ENCODE data around the gene UROC1. TPM values are rescaled to one million over a fixed set of nuclear protein-coding genes. Genes with fewer than 3 reads are reported as not detected.

The UROC1 gene
- total and polyA plus RNA-seq, 2 of the 4 experiments (the other 2 are of a cell fraction) = not detected

DNA sequence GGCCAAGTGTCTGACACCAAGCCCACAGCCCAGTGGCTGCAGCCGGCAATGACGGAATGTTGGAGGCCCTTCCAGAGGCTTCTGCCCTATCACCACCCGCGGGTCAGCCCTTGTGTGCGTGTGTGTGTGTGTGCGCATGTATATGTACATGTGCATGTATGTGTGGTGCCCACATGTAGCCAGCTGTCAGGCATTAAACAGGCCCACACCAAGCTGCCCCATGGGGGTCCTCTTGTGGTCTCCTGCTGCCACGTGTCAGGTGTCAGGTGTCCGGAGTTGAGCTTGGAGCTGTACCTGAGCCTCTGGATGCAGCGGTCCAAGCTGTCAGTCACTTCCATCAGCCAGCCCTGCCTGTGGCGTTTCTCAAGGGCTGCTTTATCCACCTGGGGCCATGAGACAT lies 13.9 kb downstream of the UROC1 start:
- BruUV-seq (replicated peaks) = no TSS peak
- Histone ChIP-seq H2BK5ac (ENCODE audit: low read depth, low read length, poor library complexity, severe bottlenecking) (no peak overlapping the region), H3K9me1 (ENCODE audit: insufficient read depth, low read length) (no peaks in the 10 kb centered on the region), H2BK120ac (ENCODE audit: low read depth, low read length) (no peak overlapping the region), H3K27ac (ENCODE audit: insufficient read depth, low read length) (no peak overlapping the region), H3K4me3 (ENCODE audit: insufficient read depth, low read depth, low read length) (no peak overlapping the region), H2AFZ (replicated peaks; ENCODE audit: low read length, poor library complexity) (no peak overlapping the region), H3K18ac (ENCODE audit: low read depth, low read length) (no peak overlapping the region), H3K4ac (ENCODE audit: low read depth, low read length) (no peak overlapping the region), H2BK15ac (ENCODE audit: low read depth, low read length) (no peak overlapping the region), H2AK5ac (ENCODE audit: low read depth, low read length) (no peak overlapping the region), H4K20me1 (ENCODE audit: insufficient read depth, low read length) (no peaks in the 10 kb centered on the region), H3K79me1 (ENCODE audit: low read depth in 1 of 2, low read length in 2 of 2) (no peaks in the 10 kb centered on the region), H3K36me3 (ENCODE audit: control insufficient read depth, insufficient read depth, low read length) (no peaks in the 10 kb centered on the region), H3K4me2 (ENCODE audit: low read depth, low read length) (no peak overlapping the region), H2BK20ac (ENCODE audit: low read depth, low read length) (no peak overlapping the region), H3K23ac (ENCODE audit: low read depth, low read length) (no peak overlapping the region), H3K9me3 (ENCODE audit: control insufficient read depth, insufficient read depth, low read length) (no peaks in the 10 kb centered on the region), H4K91ac (ENCODE audit: insufficient read depth, low read depth, low read length) (no peak overlapping the region), H3K9ac (ENCODE audit: low read depth, low read length) (no peak overlapping the region), H3K56ac (ENCODE audit: extremely low read depth, insufficient read depth, low read length) (no peak overlapping the region), H2AK9ac (replicated peaks; ENCODE audit: low read depth, low read length, poor library complexity) (no peak overlapping the region), H3K14ac (replicated peaks; ENCODE audit: low read depth, low read length) (no peak overlapping the region), H4K5ac (ENCODE audit: low read depth, low read length) (no peak overlapping the region), H3K27me3 (ENCODE audit: control insufficient read depth, insufficient read depth, low read length) (peaks cover 5% of the 10 kb centered on the region; the same call in 1 of the 2 replicates), H3K4me1 (ENCODE audit: control insufficient read depth, insufficient read depth, low read length) (no peaks in the 10 kb centered on the region), H4K8ac (ENCODE audit: low read depth in 2 of 2, low read length in 2 of 2) (no peak overlapping the region)
- WGBS, 2 experiments (ENCODE audit: extremely low coverage in 2 of 2, insufficient read length in 1 of 2) = 84% methylated on average over 3 of the region's 10 CpGs; no CpG with 5 or more reads in 1 of the 2 experiments
- ChIA-PET CTCF (no interaction called here), POLR2A (ENCODE audit: unreplicated experiment) (no interaction called here)
- ATAC-seq (ENCODE audit: low read depth) (no peak), DNase-seq (no peak)
- intact Hi-C loops (cut with micrococcal nuclease) = no loop called here
- no peak for TF ChIP-seq FOS (IDR thresholded peaks at IDR 0.05; ENCODE audit: low read depth, low read length)
- TF ChIP-seq MXI1 (IDR thresholded peaks at IDR 0.05; ENCODE audit: borderline replicate concordance, low read depth, low read length) = no peak
- no peak for TF ChIP-seq RAD21 (IDR thresholded peaks at IDR 0.05; ENCODE audit: low read length)
- TF ChIP-seq POLR2A (IDR thresholded peaks at IDR 0.05; ENCODE audit: low read depth, low read length) = no peak
- TF ChIP-seq BHLHE40 (IDR thresholded peaks at IDR 0.05; ENCODE audit: low read depth, low read length) = no peak
- TF ChIP-seq CHD1 (IDR thresholded peaks at IDR 0.05; ENCODE audit: low read depth, low read length) = no peak
- no peak for TF ChIP-seq RFX5 (IDR thresholded peaks at IDR 0.05; ENCODE audit: low read depth, low read length)
- TF ChIP-seq, protein P1, sequence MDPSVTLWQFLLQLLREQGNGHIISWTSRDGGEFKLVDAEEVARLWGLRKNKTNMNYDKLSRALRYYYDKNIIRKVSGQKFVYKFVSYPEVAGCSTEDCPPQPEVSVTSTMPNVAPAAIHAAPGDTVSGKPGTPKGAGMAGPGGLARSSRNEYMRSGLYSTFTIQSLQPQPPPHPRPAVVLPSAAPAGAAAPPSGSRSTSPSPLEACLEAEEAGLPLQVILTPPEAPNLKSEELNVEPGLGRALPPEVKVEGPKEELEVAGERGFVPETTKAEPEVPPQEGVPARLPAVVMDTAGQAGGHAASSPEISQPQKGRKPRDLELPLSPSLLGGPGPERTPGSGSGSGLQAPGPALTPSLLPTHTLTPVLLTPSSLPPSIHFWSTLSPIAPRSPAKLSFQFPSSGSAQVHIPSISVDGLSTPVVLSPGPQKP (IDR thresholded peaks at IDR 0.05; ENCODE audit: borderline replicate concordance, low read depth, low read length) = no peak
- no peak for TF ChIP-seq SMC3 (IDR thresholded peaks at IDR 0.05; ENCODE audit: low read depth, low read length)
- TF ChIP-seq MAFK (IDR thresholded peaks at IDR 0.05; ENCODE audit: low read depth, low read length) = no peak
- no peak for TF ChIP-seq RCOR1 (IDR thresholded peaks at IDR 0.05; ENCODE audit: insufficient replicate concordance, low read length)
- TF ChIP-seq CEBPB (IDR thresholded peaks at IDR 0.05; ENCODE audit: low read depth, low read length) = no peak
- TF ChIP-seq, protein P2, sequence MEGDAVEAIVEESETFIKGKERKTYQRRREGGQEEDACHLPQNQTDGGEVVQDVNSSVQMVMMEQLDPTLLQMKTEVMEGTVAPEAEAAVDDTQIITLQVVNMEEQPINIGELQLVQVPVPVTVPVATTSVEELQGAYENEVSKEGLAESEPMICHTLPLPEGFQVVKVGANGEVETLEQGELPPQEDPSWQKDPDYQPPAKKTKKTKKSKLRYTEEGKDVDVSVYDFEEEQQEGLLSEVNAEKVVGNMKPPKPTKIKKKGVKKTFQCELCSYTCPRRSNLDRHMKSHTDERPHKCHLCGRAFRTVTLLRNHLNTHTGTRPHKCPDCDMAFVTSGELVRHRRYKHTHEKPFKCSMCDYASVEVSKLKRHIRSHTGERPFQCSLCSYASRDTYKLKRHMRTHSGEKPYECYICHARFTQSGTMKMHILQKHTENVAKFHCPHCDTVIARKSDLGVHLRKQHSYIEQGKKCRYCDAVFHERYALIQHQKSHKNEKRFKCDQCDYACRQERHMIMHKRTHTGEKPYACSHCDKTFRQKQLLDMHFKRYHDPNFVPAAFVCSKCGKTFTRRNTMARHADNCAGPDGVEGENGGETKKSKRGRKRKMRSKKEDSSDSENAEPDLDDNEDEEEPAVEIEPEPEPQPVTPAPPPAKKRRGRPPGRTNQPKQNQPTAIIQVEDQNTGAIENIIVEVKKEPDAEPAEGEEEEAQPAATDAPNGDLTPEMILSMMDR (conservative IDR thresholded peaks at IDR 0.05; ENCODE audit: low read depth, low read length) = no peak
- TF ChIP-seq NFE2L2 (IDR thresholded peaks at IDR 0.05; ENCODE audit: low read depth, low read length) = no peak
- TF ChIP-seq MAZ (IDR thresholded peaks at IDR 0.05; ENCODE audit: borderline replicate concordance, low read depth, low read length) = no peak
- TF ChIP-seq, protein P3, sequence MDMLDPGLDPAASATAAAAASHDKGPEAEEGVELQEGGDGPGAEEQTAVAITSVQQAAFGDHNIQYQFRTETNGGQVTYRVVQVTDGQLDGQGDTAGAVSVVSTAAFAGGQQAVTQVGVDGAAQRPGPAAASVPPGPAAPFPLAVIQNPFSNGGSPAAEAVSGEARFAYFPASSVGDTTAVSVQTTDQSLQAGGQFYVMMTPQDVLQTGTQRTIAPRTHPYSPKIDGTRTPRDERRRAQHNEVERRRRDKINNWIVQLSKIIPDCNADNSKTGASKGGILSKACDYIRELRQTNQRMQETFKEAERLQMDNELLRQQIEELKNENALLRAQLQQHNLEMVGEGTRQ (IDR thresholded peaks at IDR 0.05; ENCODE audit: low read depth, low read length) = no peak
- dilution Hi-C loops (cut with HindIII; ENCODE audit: low sequenced_read_pairs, unreplicated experiment) = no loop called here
- in situ Hi-C loops (cut with MboI; ENCODE audit: low sequenced_read_pairs) = no loop called here
